Fibroblast of skin of right quadriceps (primary cell): Measurements from ENCODE around the gene CFAP97.
"Not testable (repeated sequence)": the region's sequence is repeated elsewhere in the genome, so short reads cannot be mapped to it uniquely, and the experiment has no call there.

Experiments
- DNase-seq: peaks from one replicate; pipeline ENCODE4 v3.0.0-alpha.2; 2013

CFAP97 gene

GRCh38 chr4:185203486-185204237 is at the start of gene CFAP97:
Gene CFAP97 (minus strand): TSS chr4:185204000. CDS start chr4:185191196, 12,804 bp downstream.
- DNase-seq, result peak; percentile 88

GRCh38 chr4:185249105-185249504 is 45.3 kb upstream of the CFAP97 start:
- DNase-seq, result no peak

- no peak for DNase-seq
These were observed 44.7 kb upstream of the CFAP97 start for GRCh38 chr4:185248393-185249039.

- DNase-seq, result no peak
These were observed 43.4 kb upstream of the CFAP97 start for GRCh38 chr4:185247151-185247550.

- DNase-seq, result no peak
These were observed 42.7 kb upstream of the CFAP97 start for GRCh38 chr4:185246453-185246852.

GRCh38 chr4:185244763-185245162 is 41.0 kb upstream of the CFAP97 start:
- DNase-seq, result no peak

- DNase-seq, result no peak
These were observed 40.1 kb upstream of the CFAP97 start for GRCh38 chr4:185243879-185244278.

GRCh38 chr4:185242749-185243533 is 39.1 kb upstream of the CFAP97 start:
- DNase-seq, result no peak

- not testable (repeated sequence) for DNase-seq
These were observed 36.7 kb upstream of the CFAP97 start for GRCh38 chr4:185240486-185240885.

GRCh38 chr4:185238750-185239149 is 35.0 kb upstream of the CFAP97 start:
- DNase-seq, result no peak

- peak; percentile 66 for DNase-seq
These were observed 34.4 kb upstream of the CFAP97 start for GRCh38 chr4:185238215-185238681.

GRCh38 chr4:185237175-185237574 is 33.4 kb upstream of the CFAP97 start:
- DNase-seq, result no peak

- no peak for DNase-seq
These were observed 32.2 kb upstream of the CFAP97 start for GRCh38 chr4:185235843-185236503.

- no peak for DNase-seq
These were observed 31.5 kb upstream of the CFAP97 start for GRCh38 chr4:185235119-185235842.

- peak; percentile 55 for DNase-seq
These were observed 28.6 kb upstream of the CFAP97 start for GRCh38 chr4:185232370-185232769.

GRCh38 chr4:185229021-185229818 is 25.4 kb upstream of the CFAP97 start:
- no peak for DNase-seq

GRCh38 chr4:185227713-185228278 is 24.0 kb upstream of the CFAP97 start:
- no peak for DNase-seq

- DNase-seq, result no peak
These were observed 23.3 kb upstream of the CFAP97 start for GRCh38 chr4:185227131-185227551.

GRCh38 chr4:185225940-185226339 is 22.1 kb upstream of the CFAP97 start:
- no peak for DNase-seq

- no peak for DNase-seq
These were observed 20.8 kb upstream of the CFAP97 start for GRCh38 chr4:185224597-185224996.

GRCh38 chr4:185222598-185222997 is 18.8 kb upstream of the CFAP97 start:
- DNase-seq, result peak; percentile 67
